Occipital lobe (tissue), 2 donors: ENCODE measurements around the gene ZFP30. TPM values are rescaled to one million over a fixed set of nuclear protein-coding genes. Genes with fewer than 3 reads are reported as not detected.
"Not testable (repeated sequence)": the region's sequence is repeated elsewhere in the genome, so short reads cannot be mapped to it uniquely, and the experiment has no call there.

ENCODE experiments used
- DNase-seq: peaks from one replicate; lab custom pipeline; 2025; lab: John Stamatoyannopoulos, UW
- total RNA-seq: library from RNA; depleted of rRNA; stranded (reverse); fragments of >200 nt; gene quantifications from one replicate; pipeline ENCODE4 v1.2.3, GENCODE V29; 2014

Gene ZFP30
- 80.6 TPM for total RNA-seq

DNA sequence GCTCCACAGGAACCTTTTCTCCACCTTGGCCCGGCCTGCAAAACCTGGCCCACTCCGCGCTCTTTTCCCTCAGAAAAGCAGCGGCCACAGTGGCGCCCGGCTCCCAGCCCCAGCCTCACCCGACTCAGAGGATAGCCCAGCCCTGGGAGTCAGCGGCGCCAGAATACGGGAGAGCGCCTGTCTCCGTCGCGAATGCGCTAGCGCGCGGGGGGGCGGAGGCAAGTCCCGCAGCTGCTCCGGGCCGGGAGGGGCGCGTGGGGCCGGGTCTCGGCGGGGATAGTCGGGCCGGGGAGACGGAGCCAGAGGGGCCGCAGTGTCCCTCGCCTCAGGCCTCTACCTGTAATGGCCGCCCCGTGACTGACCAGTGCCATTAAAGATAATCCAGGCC is at the start of gene ZFP30:
ZFP30 (minus strand) TSS at position 165 of the 388 bp plus-strand sequence. CDS start 7,643 bp downstream, outside the sequence.
- DNase-seq, result peak; percentile 87

DNA sequence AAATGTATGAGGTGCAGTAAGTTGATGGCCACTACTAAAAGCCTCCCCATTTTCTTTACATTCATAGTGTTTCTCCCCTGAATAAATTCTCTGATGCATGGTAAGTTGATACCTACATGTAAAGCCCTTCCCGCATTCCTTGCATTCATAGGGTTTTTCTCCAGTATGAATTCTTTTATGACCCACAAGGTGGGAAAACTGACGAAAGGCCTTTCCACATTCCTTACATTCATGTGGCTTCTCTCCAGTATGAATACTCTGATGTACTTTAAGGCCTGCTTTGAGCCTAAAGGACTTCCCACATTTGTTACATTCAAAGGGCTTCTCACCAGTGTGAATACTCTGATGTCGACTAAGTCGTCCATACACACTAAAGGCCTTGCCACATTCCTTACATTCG is 43.8 kb upstream of the ZFP30 start:
- no peak for DNase-seq

GRCh38 chr19:37698216-37698615 is 43.0 kb upstream of the ZFP30 start:
- no peak for DNase-seq

DNA sequence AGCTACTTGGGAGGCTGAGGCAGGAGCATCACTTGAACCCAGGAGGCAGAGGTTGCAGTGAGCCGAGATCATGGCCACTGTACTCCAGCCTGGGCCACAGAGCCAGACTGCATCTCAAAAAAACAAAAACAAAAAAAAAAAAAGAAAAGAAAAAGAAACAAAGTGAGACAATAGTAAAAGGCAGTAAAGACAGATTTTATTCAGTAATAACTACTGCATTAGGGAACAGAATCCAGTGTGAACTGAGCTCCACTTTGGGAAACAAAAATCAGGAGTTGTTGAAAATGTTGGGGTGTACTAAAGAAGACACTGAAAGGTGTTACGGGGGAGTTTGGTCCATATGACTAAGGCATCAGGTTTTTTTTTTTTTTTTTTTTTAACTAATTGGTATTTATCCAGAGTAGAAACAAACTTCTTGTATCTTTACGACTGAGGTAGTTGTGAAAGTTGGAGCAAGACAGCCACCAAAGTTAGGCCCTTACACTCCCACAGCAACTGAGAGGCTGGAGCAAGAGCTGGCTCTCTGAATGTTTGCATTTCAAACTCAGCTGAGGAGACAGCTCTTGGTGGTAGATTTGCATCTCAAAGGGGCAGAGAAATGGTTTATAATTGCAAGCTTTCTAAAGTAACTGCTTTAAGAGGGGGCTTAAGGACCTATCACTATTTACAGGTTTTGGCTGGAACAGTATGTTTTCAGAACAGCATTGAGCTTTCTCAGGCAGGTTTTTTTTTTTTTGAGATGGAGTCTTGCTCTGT is 40.1 kb upstream of the ZFP30 start:
- DNase-seq, result no peak

GRCh38 chr19:37692956-37693620 is 37.8 kb upstream of the ZFP30 start:
- DNase-seq, result no peak

GRCh38 chr19:37691881-37692504 is 36.7 kb upstream of the ZFP30 start:
- DNase-seq, result peak; percentile 86

GRCh38 chr19:37683520-37683919 is 28.3 kb upstream of the ZFP30 start:
- DNase-seq, result no peak

DNA sequence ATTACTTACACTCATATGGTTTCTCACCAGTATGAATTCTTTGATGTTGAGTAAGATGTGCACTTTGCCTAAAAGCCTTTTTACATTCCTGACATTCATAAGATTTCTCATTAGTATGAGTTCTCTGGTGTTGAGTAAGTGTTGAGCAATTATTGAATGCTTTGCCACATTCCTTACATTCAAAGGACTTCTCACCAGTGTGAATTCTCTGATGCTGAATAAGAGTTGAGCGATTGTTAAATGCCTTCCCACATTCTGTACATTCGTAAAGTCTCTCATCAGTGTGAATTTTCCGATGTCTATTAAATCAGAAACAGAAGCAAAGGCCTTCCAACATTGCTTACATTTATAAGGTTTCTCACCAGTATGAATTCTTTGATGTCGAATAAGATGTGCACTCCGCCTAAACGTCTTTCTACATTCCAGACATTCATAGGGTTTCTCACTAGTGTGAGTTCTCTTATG is 14.2 kb upstream of the ZFP30 start:
- no peak for DNase-seq

- DNase-seq, result not testable (repeated sequence)
Measured at GRCh38 chr19:37657157-37657556, 1.9 kb upstream of the ZFP30 start.

DNA sequence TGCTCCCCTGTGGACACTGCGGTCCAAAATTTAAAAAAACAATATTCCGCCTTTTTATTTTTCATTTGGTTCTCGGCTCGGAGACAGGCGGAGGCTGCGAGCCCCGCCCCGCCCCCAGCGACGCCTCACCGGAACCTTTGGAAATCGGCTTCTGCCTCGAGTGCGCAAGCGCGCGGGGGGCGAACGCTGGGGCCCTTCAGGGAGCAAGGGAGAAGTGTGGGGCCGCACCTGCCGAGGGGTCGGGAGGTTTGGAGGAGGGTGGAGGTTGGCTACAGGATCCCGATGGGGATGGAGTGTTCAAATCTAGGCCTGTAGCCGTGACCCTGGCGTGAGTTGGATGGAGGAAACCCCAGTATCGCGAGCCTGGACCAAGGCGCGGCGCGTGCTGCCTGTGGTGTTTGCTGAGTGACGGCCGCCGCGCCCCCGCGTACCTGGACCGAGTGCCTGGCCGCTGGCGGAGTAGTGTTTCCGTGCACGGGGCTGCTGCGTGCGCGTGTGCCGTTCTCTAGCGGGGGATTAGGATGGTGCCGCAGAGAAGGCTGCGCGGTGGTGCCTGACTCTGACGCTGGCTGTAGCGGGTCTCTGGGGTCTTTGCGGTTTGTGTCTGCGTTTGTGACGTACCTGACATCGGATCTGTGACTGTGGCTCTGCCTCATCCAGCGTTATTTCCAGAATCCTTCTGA is 565 bp upstream of the ZFP30 start:
- DNase-seq, result peak; percentile 83

DNA sequence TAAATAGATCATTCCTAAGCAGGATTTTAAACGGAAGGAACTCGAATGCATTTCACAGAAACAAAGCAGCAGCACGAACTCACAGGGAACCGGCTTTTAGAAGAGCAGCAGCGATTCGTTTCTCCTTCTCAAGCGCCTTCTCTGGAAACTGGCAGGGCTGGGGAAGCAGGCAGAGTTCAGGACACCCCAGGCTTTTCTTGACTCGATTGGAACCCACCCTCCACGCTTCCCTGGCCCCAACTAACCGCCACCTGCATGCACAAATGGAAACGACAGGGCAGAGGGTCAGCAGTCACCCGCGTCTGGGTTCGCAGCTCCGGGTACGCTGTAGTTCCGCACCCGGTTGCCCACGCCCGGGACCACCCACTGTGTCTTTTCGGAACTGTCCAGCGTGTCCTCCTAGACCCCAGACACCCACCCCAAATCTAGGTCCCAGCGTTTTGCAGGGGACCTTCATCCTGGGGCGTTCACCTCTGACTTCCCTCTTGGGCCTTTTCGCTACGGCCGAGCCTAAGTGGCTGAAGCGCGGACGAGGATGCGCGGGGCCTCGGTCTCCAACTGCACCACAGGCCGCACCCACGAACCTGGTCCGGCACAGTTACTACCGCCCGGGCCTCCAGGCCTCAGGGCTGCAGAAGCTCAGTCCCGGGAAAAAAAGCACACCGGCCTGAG is 500 bp downstream of the ZFP30 start:
- peak; percentile 61 for DNase-seq

DNA sequence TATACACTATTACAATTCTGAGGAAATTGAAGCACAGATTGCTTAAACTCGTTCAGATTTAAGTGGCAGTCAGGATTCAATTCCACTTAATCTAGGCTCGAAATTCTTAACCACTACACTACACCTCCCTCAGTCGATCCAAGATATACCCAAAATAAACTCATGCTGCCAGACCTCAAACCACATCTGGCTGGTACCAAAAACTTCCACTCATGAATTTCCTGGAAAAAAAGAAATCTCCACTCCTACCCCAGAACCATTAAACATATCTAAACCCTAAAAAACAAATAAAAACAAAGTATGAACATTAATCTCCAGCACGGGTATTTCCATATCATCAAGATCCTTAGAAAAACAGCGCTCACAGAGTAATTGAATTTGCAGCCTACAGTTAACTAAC is 1.1 kb downstream of the ZFP30 start:
- DNase-seq, result no peak

DNA sequence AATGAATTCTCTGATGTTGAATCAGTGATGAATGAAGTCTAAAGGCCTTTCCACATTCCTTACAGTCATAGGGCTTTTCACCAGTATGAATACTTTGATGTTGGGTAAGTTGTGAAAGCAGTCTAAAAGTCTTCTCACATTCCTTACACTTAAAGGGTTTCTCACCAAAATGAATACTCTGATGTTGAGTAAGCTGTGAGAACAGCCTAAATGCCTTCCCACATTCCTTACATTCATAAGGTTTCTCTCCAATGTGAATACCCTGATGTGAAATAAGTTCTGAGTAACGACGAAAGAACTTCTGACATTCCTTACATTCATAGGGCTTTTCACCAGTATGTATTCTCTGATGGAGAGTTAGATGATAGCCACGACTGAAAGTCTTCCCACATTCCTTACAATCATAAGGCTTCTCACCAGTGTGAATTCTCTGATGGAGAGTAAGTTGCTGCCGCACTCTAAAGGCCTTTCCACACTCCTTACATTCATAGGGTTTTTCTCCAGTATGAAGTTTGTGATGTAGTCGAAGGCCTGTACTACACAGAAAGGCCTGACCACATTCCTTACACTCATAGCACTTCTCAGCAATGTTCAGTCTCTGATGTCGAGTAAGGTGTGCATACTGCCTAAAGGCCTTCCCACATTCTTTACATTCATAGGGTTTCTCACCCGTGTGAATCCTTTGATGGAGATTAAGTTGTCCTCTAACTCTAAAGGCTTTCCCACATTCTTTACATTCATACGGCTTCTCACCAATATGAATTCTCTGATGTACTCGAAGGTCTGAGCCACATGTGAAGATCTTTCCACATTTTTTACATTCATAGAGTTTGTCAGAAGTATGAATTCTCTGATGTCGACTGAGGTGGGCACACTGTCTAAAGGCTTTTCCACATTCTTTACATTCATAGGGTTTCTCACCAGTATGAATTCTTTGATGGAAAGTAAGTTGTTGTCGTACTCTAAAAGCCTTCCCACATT is 19.9 kb downstream of the ZFP30 start:
- no peak for DNase-seq

GRCh38 chr19:37594982-37595382 is 60.3 kb downstream of the ZFP30 start:
- peak; percentile 54 for DNase-seq

- DNase-seq, result peak; percentile 91
Measured at GRCh38 chr19:37594304-37594981, 60.8 kb downstream of the ZFP30 start, which contains the start of the genes ZNF540 and ZNF571. Gene ZNF540, plus strand, starts transcription at chr19:37594876. Its CDS starts 3,572 bp downstream, at chr19:37598448. Gene ZNF571, minus strand, starts transcription at chr19:37594792. Its CDS starts 8,116 bp downstream, at chr19:37586676.

DNA sequence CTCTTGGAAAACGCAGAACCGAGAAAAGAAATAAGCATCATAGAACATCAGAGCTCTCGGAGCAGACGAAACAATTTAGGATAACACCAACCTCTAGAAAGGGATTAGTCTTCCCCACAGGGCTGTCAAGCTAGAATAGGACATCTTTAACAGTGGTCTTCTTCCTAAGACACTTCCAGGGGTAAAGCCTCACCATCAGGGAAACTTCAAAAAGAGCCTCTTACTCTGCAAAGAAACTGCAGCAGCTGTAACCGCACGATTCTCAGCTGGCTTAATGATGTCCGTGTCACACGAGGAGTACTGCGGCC is 61.3 kb downstream of the ZFP30 start:
- no peak for DNase-seq

GRCh38 chr19:37583340-37583739 is 71.9 kb downstream of the ZFP30 start:
- no peak for DNase-seq

DNA sequence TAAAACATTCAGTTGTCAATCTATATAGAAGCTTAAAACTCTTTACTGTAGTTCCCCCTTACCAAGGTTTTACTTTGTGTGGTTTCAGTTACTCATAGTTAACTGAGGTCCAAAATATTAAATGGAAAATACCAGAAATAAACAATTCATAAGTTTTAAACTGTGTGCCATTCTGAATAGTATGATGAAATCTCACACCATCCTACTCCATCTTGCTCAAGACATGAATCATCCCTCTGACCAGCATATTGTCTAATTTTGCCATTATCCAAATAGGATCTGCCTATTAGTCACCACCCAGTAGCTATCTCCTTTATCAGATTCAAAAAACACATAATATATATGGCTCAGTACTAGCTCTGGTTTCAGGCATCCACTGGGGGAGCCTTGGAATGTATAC is 83.1 kb downstream of the ZFP30 start:
- no peak for DNase-seq

GRCh38 chr19:37565370-37565669 is 89.9 kb downstream of the ZFP30 start:
- no peak for DNase-seq
